HG03432 (cell line): Measurements from ENCODE around the gene PHLDB1.

ENCODE experiments used
- ATAC-seq: cut with Tn5 transposase; IDR thresholded peaks from one replicate; pipeline ENCODE4 v1.9.1; 2021; ENCODE audit warnings: mild to moderate bottlenecking, moderate library complexity; ENCODE audit not compliant: unreplicated experiment

The PHLDB1 gene

DNA sequence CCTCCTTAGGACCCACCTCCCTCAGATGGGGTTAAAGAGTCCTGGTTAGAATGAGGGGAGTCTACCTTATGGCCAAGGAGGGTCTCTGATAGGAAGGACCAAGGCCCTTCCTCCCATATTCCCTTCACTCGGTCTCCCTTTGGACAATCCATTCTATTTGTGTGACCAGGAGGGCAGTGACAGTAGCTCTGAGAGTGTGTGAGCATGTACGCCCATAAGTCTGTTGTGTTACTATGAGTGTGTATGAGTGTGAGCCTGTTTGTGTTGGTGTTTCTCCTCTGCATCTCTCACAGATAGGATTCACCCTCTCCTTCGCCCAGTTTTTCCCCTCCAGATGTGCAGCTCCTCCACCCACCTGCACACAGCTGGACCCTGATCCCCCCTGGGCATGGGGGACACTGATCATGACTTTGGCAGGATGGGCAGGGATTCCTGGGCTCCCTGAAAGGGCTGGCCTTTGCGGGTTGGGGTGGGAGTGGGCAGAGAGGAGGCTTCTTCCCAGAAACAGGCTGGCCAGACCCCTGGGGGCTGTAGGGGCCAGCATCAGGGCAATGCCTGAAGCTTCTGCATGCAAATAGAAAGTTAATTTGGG lies 14.5 kb downstream of the PHLDB1 start:
- ATAC-seq = no peak

DNA sequence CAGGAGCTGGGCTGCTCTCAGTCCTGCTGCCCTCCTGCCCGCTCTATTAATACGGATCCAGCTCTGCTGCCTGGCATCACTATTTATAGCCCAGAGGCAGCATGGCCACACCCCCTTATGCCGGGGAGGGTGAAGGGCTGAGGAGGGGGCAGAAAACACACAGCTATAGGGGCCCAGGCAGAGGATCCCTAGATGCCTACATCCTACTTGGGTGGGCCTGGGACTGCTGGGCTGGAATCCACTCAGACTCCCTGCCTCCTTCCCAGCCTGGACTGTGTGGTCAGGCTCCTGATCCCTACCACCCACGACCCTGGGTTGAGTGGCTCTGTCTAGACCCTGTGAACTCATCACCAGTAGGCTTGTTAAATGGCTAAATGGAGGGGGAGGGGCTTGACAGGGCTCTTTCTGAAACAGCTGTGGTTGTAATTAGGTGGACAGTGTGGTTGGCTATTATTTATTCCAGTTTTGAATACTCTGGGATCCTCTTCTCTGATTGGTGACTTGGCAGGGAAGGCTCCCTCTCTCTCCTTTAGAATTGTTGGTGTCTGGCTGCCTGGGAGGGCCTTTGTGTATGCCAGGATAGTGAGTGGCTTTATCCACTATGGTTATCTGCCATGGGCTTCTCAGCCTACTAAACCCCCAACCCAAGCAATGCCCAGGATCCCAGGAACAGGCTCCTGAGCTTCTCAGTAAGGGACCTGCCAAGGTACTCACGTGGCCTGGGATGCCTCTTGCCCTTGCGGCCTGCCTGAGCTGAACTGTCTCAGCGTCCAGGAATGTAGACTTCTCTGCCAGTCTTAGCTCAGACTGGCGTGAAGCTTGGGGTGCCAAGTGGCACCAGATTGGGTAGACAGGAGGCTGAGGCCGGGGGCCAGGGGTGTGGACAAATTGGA lies 15.2 kb downstream of the PHLDB1 start:
- no peak for ATAC-seq

DNA sequence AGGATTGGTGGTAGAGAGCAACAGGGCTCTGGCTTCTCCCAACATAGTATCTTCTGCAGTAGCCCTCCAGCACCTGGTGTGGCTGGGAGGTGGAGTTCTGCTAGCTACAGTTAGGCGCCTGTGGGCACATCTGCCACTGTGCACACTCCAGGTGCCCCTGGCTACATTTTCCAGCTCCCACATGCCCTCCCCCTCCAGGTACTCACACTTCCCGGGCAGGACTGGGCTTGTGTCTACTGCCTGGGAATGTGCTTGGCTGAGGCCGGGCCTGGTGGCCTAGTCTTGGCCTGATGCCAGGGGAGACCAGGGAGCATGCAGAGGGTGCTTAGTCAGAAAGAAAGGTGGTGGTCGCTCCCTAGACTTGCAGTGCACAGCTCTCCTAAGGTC lies 15.8 kb downstream of the PHLDB1 start:
- ATAC-seq = no peak

DNA sequence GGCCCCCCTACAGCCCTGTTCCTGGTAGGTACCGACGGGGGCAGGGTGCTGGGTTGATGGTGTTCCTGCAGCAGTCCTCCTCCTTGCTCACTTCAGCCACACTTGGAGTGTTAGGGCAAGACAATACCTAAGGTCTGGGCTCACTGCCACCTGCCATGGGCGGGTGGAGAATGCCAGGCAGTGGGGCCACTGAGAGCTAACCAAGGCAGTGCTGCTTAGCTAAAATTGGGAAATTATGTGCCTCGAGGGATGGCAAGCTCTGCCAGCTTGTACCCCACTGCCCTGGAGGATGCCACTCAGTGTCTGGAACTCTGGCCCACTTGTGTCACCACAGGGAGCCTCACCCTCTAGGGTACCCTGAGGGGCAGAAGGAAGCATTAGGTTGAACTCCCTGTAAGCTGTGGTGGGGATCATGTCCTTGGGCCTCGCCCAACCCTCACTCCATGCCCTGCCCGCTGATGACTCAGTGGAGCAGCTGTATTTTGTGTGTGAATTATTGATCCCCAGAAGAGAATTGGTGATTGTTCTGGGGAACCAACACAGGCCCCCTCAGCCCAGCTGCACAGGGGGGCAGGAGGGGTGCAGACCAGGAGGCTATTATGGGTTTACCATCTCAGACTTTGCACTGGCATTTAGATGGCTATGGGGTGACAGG lies 17.7 kb downstream of the PHLDB1 start:
- ATAC-seq = no peak

DNA sequence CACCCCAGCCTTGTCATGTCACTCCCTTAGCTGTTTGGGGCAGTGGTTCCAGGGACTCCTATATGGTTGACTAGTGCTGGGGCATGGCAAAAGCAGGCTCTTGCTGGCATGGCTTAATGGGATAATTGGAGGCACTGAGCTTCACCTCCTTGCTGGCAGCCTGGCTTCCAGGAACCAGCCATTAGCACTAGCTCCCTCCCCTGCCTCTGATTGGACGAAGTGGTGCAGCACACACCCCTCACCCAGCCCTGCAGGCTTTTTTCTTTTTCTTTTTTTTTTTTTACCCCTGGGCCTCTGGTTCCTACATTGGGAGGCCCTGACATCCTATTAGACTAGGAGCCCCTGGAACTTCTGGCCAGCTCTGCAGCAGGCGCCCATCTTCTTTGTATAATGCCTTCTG lies 18.6 kb downstream of the PHLDB1 start:
- no peak for ATAC-seq

DNA sequence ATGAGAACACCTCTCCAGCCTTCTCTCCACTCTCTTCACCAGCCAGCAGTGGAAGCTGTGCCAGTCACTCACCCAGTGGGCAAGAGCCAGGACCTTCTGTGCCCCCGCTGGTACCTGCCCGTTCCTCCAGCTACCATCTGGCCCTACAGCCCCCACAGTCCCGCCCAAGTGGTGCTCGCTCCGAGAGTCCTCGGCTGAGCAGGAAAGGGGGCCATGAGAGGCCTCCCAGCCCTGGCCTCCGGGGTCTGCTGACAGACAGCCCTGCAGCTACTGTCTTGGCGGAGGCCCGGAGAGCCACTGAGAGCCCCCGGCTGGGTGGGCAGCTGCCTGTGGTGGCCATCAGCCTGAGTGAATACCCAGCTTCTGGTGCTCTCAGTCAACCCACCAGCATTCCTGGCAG lies 20.2 kb downstream of the PHLDB1 start:
- ATAC-seq = no peak

DNA sequence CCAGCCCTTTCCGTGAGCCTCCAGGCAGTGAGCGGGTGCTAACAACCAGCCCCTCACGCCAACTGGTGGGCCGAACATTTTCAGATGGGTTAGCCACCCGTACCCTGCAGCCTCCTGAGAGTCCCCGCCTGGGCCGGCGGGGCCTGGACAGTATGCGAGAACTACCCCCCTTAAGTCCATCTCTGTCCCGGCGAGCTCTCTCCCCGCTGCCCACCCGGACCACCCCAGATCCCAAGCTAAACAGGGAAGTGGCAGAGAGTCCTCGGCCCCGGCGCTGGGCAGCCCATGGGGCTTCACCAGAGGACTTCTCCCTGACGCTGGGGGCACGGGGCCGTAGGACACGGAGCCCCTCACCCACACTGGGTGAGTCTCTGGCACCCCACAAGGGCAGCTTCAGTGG lies 20.6 kb downstream of the PHLDB1 start:
- ATAC-seq = no peak

DNA sequence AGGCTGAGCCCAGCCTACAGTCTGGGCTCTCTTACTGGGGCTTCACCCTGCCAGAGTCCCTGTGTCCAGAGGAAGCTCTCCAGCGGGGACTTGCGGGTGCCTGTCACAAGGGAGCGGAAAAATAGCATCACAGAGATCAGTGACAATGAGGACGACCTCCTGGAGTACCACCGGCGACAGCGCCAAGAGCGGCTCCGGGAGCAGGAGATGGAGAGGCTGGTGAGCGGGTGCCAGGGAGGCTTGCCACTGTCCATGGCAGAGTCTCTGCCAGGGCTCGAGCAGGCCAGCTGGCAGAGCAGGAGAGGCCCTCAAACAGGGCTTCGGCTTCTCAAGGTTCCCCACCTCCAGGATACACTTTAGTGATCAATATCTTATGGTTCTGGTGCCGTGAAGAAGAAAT lies 21.0 kb downstream of the PHLDB1 start:
- ATAC-seq = no peak

DNA sequence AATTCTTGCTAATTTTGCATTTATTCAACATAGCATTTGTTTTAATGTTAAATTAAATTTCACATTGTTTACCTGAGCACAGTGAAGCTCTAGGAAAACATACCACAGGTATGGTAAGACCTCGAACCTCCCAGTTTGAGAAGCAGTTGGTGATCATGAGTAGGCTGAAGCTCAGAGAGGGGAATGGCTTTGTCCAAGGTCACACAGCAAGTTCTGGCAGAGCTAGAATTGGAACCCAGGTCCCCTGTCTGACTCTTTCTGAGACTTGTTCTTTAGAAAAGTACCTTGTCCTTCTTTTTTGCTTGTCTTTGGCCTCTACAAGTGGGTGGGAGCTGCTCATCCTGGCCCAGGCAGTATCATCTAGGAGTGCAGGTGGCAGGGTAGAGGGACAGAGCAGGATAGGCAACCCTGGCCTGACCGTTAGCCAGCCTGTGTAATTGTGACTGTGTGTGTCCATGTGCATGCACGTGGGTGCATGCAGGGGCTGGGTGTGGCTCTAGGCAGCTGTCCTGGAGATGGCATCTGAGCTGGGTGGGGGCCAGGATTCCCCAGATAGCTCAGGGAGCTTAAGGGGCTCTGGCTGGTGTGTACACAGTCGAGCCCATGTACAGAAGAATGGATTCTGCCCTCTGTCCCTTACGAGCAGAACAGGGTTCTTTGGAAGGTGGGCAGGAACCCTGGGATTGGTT lies 21.6 kb downstream of the PHLDB1 start:
- no peak for ATAC-seq

DNA sequence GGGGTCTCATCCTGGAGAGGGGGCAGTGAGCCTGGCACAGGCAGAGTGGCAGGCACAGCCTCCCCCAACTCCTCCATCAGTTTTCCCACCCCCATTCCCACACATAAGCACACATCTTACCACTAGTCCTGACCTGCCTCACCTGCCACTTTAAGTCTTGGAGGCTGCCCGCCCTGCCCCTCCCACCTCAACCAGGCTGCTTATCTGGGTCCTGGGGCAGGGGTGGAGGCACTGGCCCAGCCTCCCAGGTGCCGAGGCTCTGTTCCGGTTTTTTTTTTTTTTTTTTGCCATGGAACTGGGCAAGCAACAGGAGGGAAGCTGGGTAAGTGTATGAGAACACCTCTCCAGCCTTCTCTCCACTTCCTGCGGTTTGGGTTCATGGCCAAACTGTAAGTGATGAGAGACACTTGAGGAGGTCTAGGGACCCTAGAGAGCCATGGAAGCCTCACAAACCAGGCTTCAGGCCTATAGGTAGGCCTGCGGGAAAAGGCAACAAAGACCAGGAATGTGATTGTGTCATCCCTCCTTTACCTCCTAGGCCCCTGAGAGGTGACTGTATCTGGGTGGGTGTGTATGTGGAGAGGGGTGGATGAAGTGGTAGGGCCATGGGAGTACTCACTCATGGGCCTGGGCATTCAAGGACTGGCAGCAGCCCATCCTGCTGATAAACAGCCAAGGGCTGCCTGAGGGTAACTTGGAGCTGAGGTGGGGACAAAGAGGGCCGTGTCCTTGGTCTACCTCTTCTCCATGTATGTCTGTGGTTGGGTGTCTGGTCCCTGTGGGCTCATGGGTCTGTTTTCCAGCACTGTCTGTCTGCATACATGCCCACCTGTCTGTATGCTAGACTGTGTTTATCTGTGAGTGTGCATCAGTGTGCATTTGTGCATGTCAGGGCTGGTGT lies 22.6 kb downstream of the PHLDB1 start:
- no peak for ATAC-seq

DNA sequence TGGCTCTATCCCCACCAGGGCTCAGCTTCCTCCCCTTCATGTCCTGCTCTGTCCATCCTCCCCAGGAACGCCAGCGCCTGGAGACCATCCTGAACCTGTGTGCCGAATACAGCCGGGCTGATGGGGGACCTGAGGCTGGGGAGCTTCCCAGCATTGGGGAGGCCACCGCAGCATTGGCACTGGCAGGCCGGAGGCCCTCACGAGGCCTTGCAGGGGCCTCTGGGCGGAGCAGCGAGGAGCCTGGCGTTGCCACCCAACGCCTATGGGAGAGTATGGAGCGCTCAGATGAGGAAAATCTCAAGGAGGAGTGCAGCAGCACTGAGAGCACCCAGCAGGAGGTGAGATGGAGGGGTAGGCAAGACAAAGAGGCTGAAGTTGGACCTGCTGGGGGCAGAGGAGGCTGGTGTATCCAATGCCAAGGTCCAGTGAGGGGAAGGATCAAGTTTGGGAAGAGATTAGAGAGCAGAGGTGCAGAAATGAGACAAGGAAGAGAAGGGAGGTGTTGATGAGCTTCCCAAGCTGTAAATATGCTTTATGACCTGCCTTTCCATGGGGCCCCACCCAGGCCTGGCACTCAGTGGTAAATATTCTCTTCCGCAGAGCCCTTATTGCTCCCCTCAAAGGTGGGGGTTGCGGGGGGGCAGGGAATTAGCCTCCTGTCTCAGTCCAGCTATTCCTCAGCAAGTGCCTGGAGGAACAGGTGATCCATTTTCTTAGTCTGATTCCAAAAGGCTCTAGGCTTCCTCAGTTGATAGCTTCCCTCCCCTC lies 23.9 kb downstream of the PHLDB1 start:
- no peak for ATAC-seq

DNA sequence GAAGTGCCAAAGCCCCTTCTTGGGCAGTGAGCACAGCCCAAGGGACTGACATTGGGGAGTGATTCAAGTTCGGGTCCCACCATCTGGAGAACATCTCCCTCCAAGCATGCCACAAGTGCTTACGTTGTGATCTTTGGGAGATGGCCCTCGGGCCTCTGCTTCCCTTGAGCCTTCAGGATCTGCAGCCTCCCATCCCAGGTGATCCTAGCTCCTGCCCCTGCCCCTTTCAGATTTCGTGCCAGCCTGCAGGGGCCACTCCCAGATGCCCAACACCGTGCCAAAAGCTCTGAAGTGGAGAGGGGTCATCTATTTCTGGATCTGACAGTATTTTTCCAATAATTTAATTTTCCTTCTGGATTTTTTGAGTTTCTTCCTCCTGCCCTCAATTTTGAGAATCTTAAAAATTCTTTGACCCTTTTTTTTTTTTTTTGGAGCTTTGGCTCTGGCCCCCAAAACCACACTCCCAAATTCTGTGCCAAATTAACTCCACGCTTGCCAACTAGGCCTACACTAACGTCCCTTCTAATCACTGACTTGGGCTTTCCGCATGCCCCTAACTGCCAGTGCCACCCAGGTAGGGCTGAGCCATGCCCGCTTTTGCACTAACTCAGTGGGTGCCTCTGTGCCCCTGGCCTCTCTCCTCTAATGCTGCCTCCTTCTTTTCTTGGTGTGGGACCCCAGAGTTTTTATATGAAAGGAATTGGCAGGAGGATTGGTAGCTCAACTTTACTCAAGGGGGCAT lies 25.3 kb downstream of the PHLDB1 start:
- ATAC-seq = no peak

DNA sequence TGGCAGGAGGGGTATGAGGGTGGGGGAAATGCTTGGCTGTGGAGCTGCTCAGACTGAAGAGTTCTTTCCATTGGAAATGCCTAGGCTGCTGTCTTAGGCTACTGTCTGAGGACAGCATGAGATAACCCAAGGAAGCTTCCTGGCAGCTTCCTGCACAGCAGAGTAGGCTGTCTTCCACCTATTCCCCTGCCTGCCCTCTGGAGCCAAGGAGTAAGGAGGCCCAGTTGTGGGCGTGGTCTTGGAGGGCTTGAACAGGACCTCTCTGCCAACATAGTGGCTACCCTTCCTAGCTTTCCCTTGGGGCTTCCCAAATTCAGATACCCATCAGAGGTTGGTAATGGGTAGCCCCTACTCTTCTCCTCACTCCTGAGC lies 25.9 kb downstream of the PHLDB1 start:
- no peak for ATAC-seq

DNA sequence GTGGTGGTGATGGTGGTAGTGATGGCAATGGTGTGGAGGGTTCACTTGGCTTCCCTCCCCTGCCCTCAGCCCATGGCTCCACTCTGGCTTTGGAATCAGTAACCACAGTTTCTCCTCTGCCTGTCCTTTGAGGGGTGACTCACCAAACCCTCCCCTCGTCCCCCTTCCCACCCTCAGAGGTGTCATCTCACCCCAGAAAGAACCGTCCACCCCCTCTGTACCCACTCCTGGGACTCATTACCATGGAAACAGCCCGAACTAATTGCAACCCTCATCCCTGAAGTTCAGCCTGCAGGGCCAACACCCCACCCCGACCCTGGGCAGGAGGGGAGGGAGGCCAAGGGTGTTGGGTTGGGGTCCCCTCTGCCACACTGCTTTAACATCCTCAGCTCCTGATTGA lies 26.6 kb downstream of the PHLDB1 start:
- ATAC-seq = no peak

DNA sequence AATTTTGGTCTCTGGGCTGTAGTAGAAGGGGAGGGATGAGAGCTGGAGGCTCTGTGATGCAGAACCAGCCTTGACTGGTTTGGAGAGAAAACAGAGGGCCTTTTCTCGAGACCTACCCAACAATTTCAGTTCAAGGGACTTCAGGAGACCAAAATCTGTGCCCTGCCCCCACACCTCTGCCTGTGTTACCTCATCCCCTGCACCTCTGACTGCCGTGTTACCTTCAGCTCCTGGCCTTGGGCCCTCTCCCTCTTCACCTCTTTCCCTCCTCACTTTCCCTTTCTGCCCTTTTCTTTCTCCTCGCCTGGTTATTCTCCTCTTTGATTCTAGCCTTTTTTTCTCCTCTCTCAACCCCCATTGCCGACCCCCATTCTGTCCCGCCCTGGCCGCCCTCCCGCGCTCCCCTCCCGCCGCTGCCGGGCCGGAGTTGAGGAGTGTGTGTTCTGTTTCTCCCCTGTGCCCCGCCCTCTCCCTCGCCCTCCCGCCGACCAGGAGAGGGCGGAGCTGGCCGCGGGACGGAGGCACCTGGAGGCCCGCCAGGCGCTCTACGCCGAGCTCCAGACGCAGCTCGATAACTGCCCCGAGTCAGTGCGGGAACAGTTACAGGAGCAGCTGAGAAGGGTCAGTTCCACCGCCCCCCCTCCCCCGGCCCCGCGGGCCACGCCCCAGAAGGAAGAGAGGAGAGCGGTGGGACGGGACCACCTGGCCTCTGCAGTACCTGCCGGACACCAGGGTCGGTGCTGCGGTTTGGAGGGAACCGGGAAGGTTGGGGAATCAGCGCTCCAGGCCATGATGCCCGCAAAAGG lies 27.2 kb downstream of the PHLDB1 start:
- no peak for ATAC-seq

DNA sequence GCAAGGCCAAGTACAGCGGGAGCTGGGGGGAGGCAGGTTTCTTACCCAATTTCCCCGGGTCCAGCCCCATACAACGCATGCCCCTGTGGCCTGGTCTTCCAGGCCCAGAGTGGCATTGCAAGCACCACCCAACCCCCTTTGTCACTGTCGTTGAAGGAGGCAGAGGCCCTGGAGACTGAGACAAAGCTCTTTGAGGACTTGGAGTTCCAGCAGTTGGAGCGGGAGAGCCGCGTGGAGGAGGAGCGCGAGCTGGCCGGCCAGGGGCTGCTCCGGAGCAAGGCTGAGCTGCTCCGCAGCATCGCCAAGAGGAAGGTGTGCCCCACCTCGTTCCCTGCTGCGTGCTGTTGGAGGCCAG lies 27.8 kb downstream of the PHLDB1 start:
- no peak for ATAC-seq

DNA sequence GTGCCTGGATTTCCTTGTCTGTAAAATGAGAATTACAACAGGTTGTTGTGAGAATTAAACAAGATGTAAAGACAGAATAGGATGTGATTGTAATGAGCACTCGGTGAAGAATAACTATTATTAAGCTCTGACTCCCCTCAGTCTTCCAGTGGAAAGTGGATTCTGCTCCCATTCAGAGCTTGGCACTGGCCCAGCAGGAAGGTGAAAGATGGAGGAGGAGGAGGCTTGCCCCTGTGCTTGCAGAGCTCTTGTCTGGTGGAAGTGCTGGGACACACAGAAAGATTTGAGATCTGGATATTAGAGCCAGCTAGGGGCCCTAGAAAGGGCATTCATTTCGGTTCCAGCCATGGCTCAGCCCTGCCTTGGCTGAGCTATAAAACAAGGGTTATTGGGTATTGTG lies 28.2 kb downstream of the PHLDB1 start:
- no peak for ATAC-seq

DNA sequence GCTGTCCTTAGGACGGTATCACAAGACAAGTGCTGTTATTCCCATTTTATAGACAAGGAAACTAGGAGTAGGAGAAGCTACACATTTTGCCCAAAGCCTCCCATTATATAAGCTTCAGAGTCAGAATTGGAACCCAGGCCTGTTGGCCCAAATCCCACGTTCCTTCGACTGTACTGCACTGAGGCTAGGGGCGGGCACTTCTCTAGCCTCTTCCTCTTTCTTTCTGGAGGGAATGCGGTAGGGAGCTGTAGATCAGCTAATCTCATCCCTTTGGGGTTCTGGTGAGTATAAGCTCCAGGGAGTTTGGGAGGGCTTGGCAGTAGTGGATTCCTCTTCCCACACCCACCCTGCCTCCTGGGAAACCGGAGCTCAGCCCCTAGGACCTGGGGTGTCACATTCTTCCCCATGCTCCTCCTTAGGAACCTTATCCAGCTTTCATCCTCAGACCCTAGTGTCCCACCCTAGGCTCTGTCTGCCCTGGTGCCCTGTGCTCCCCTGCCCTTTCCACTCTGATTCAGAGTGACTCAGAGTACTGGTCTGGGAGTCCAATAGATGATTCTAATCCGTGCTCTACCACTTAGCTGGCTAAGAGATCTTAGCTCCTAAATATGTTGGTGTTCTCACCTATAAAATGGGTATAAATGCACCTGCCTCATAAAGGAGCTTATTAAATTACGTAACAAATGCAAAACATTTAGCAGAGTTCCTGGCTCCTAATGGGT lies 29.3 kb downstream of the PHLDB1 start:
- no peak for ATAC-seq
